ENCODE results near the gene HOXC4. TPM values are rescaled to one million over a fixed set of nuclear protein-coding genes. Genes with fewer than 3 reads are reported as not detected.
A peak's percentile ranks its signal among the peaks of the same experiment; 100 is the strongest.

Gene HOXC4
- total and polyA plus RNA-seq, 10 of the 15 experiments (the other 5 are each of a cell fraction or from before 2014, with no cell fraction given), result 1.0 to 11.4 (median 4.2) TPM

- ChIA-PET POLR2A (interaction anchor here (0.8 to 1.7 kb wide), 3 partner anchors 8 to 32 kb away, joined by 3 to 4 read pairs (median 4); no protein-coding TSS in a partner anchor), RAD21 (ENCODE audit: unreplicated experiment) (interaction anchor here (0.8 to 6.0 kb wide), 4 partner anchors 10 to 82 kb away, joined by 3 to 56 read pairs (median 3); partner anchors contain the start of gene HOXC5), SMC1A (ENCODE audit: uncharacterized antibody, unreplicated experiment) (interaction anchor here (1.0 to 4.6 kb wide), 5 partner anchors 9 to 82 kb away, joined by 3 to 35 read pairs (median 7); partner anchors contain the start of gene HOXC5), CTCF (interaction anchor here (0.6 to 6.7 kb wide), 5 partner anchors 10 to 160 kb away, joined by 3 to 86 read pairs (median 3); partner anchors contain the start of genes HOXC5 and SMUG1)
- Histone ChIP-seq H3K27me3 (replicated peaks in 1 of 2; ENCODE audit: control insufficient read depth in 2 of 2, insufficient read depth in 2 of 2, low read length in 1 of 2) (no peaks in the 10 kb centered on the region), H4K20me1 (ENCODE audit: control insufficient read depth, insufficient read depth) (no peaks in the 10 kb centered on the region), H3K4me2 (ENCODE audit: control insufficient read depth, insufficient read depth) (peak overlapping the region; percentile 32), H3K36me3 (ENCODE audit: control insufficient read depth in 2 of 2, insufficient read depth in 2 of 2, low read length in 1 of 2) (no peaks in the 10 kb centered on the region), H3K9ac (ENCODE audit: control insufficient read depth, insufficient read depth, low read length) (no peak overlapping the region), H3K27ac (ENCODE audit: control insufficient read depth, insufficient read depth) (no peak overlapping the region), H3K79me2 (ENCODE audit: control insufficient read depth, insufficient read depth, low read length) (peaks cover 14% of the 10 kb centered on the region), H3K9me3 (replicated peaks; ENCODE audit: control insufficient read depth, insufficient read depth, low read length) (no peaks in the 10 kb centered on the region), H3K4me3 (no peak overlapping the region; the same call in 1 of the 2 replicates), H3K4me1 (ENCODE audit: control insufficient read depth, insufficient read depth, low read length) (peaks cover 17% of the 10 kb centered on the region), H2AFZ (ENCODE audit: control insufficient read depth, low read depth, low read length) (no peak overlapping the region)
- ATAC-seq, result no peak
- TF ChIP-seq JUND (IDR thresholded peaks at IDR 0.05; ENCODE audit: low read depth, low read length), result no peak
- TF ChIP-seq ZZZ3 (IDR thresholded peaks at IDR 0.05; ENCODE audit: control insufficient read depth, insufficient read length, low read depth), result no peak
- no peak for TF ChIP-seq RB1 (IDR thresholded peaks at IDR 0.05; ENCODE audit: borderline replicate concordance)
- no peak for TF ChIP-seq MXI1 (IDR thresholded peaks at IDR 0.05; ENCODE audit: low read depth, low read length)
- no peak for TF ChIP-seq SMC3 (IDR thresholded peaks at IDR 0.05; ENCODE audit: borderline replicate concordance, low read length)
- TF ChIP-seq CHD2 (IDR thresholded peaks at IDR 0.05; ENCODE audit: borderline replicate concordance, low read depth, low read length), result no peak
- no peak for TF ChIP-seq ASH2L (IDR thresholded peaks at IDR 0.05; ENCODE audit: borderline replicate concordance, low read depth)
- TF ChIP-seq SMARCA5 (IDR thresholded peaks at IDR 0.05), result no peak
- TF ChIP-seq CREM (IDR thresholded peaks at IDR 0.05; ENCODE audit: low read depth), result no peak
- no peak for TF ChIP-seq MYC (IDR thresholded peaks at IDR 0.05; ENCODE audit: insufficient read depth, insufficient read length, insufficient replicate concordance, low read length, severe bottlenecking)
- TF ChIP-seq RFX5 (IDR thresholded peaks at IDR 0.05; ENCODE audit: low read depth, low read length), result no peak
- no peak for TF ChIP-seq POLR2A (IDR thresholded peaks at IDR 0.05; ENCODE audit: low read depth, low read length)
- TF ChIP-seq E2F8 (IDR thresholded peaks at IDR 0.05; ENCODE audit: low read depth, partially characterized antibody), result no peak
- no peak for TF ChIP-seq NR2F1 (conservative IDR thresholded peaks at IDR 0.05)
- no peak for TF ChIP-seq EED (IDR thresholded peaks at IDR 0.05; ENCODE audit: low read depth)
- TF ChIP-seq MYB (IDR thresholded peaks at IDR 0.05; ENCODE audit: borderline replicate concordance, low read depth, low read length), result no peak
- TF ChIP-seq CHD1 (IDR thresholded peaks at IDR 0.05; ENCODE audit: low read depth, low read length), result no peak
- no peak for TF ChIP-seq BCLAF1 (IDR thresholded peaks at IDR 0.05)
- intact Hi-C loops (cut with micrococcal nuclease; ENCODE audit: unreplicated experiment) (no loop called here), in situ Hi-C loops (cut with MboI) (no loop called here)
- FAIRE-seq, result no peak
- no peak for DNase-seq (ENCODE audit: low read depth, low spot score)
- no TSS peak for BruUV-seq (replicated peaks)
- 70% methylated on average over 2 of the region's 2 CpGs for WGBS (ENCODE audit: insufficient coverage, insufficient replicate concordance, low lambda C conversion rate, missing lambda C conversion rate)
These were observed 1.9 kb downstream of the HOXC4 start for GRCh38 chr12:54055552-54055951.

All from GM12878 (cell line).